Liver (tissue), 3 donors: ENCODE measurements around the gene WFIKKN2.

Experiments used
- CTCF ChIP-seq: fragments of 150-350 bp; IDR thresholded peaks from 2 replicates; pipeline ENCODE4 v1.5.1; 2017; ENCODE audit warnings: improper control_type of control experiment, low read depth, low read length; ENCODE audit not compliant: missing input control
- EGR1 ChIP-seq, 2 donors: IDR thresholded peaks; 2 replicates each; pipeline ENCODE4 v1.6.1; 2016 to 2018; ENCODE audit warnings: antibody characterized with exemption in 2 of 2, low read depth in 2 of 2
- FOXA1 ChIP-seq: IDR thresholded peaks from 2 replicates; pipeline ENCODE4 v1.6.1; 2016; ENCODE audit warnings: antibody characterized with exemption
- GABPA ChIP-seq, 2 donors: IDR thresholded peaks in 1 of 2; conservative IDR thresholded peaks in 1 of 2; 2 replicates each; pipeline ENCODE4 v1.6.1; 2016; ENCODE audit warnings: antibody characterized with exemption in 2 of 2, mild to moderate bottlenecking in 1 of 2, moderate library complexity in 1 of 2
- HNF4G ChIP-seq: IDR thresholded peaks from 2 replicates; pipeline ENCODE4 v1.6.1; 2016; ENCODE audit warnings: antibody characterized with exemption
- JUND ChIP-seq, 2 donors: IDR thresholded peaks; 2 replicates each; pipeline ENCODE4 v1.6.1; 2016; ENCODE audit warnings: antibody characterized with exemption in 2 of 2
- MAX ChIP-seq: IDR thresholded peaks from 2 replicates; pipeline ENCODE4 v1.6.1; 2016; ENCODE audit warnings: antibody characterized with exemption
- NR2F2 ChIP-seq: IDR thresholded peaks from 2 replicates; pipeline ENCODE4 v1.6.1; 2016; ENCODE audit warnings: antibody characterized with exemption
- RAD21 ChIP-seq, 2 donors: IDR thresholded peaks; 2 replicates each; pipeline ENCODE4 v1.6.1; 2016; ENCODE audit warnings: antibody characterized with exemption in 2 of 2, mild to moderate bottlenecking in 2 of 2
- REST ChIP-seq: IDR thresholded peaks from 2 replicates; pipeline ENCODE4 v1.6.1; 2016; ENCODE audit warnings: antibody characterized with exemption, mild to moderate bottlenecking
- RXRA ChIP-seq, 2 donors: IDR thresholded peaks; 2 replicates each; pipeline ENCODE4 v1.6.1; 2017 to 2018; ENCODE audit warnings: antibody characterized with exemption in 2 of 2, mild to moderate bottlenecking in 1 of 2
- TAF1 ChIP-seq: conservative IDR thresholded peaks from 2 replicates; pipeline ENCODE4 v1.6.1; 2016; ENCODE audit warnings: antibody characterized with exemption, mild to moderate bottlenecking
- YY1 ChIP-seq: IDR thresholded peaks from 2 replicates; pipeline ENCODE4 v1.6.1; 2016; ENCODE audit warnings: antibody characterized with exemption, mild to moderate bottlenecking
- TF ChIP-seq, protein P1 (sequence below): IDR thresholded peaks from 2 replicates; pipeline ENCODE4 v1.6.1; 2016; ENCODE audit warnings: antibody characterized with exemption
- donor health status: healthy.
- donor health status: healthy.

GRCh38 chr17:50866261-50866949, 31.0 kb downstream of the WFIKKN2 start, which contains the start of gene TOB1:
- TF ChIP-seq FOXA1, result peak; percentile 67
- TF ChIP-seq CTCF, result no peak
- peak; percentile 88 for TF ChIP-seq REST
- peak; percentile 12 for TF ChIP-seq HNF4G
- peak; percentile 92 for TF ChIP-seq YY1
- TF ChIP-seq GABPA (IDR thresholded peaks at IDR 0.05 in 1 of 2, conservative IDR thresholded peaks at IDR 0.05 in 1 of 2), result peak in 1 of 2 donors; percentile 43
- TF ChIP-seq RAD21 (IDR thresholded peaks at IDR 0.05), result peak; percentile 61 to 67
- TF ChIP-seq EGR1 (IDR thresholded peaks at IDR 0.05; ENCODE audit: low read depth in 2 of 2), result peak; percentile 76 to 85
- TF ChIP-seq MAX, result peak; percentile 53
- peak in 1 of 2 donors; percentile 10 for TF ChIP-seq JUND (IDR thresholded peaks at IDR 0.05)
- peak; percentile 96 for TF ChIP-seq TAF1
- TF ChIP-seq NR2F2, result peak; percentile 23
- TF ChIP-seq, protein P1, sequence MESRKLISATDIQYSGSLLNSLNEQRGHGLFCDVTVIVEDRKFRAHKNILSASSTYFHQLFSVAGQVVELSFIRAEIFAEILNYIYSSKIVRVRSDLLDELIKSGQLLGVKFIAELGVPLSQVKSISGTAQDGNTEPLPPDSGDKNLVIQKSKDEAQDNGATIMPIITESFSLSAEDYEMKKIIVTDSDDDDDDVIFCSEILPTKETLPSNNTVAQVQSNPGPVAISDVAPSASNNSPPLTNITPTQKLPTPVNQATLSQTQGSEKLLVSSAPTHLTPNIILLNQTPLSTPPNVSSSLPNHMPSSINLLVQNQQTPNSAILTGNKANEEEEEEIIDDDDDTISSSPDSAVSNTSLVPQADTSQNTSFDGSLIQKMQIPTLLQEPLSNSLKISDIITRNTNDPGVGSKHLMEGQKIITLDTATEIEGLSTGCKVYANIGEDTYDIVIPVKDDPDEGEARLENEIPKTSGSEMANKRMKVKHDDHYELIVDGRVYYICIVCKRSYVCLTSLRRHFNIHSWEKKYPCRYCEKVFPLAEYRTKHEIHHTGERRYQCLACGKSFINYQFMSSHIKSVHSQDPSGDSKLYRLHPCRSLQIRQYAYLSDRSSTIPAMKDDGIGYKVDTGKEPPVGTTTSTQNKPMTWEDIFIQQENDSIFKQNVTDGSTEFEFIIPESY, result peak; percentile 77
- peak; percentile 93 for TF ChIP-seq RXRA (IDR thresholded peaks at IDR 0.05)
